Measurements from ENCODE around the gene GALNT2.

DNA sequence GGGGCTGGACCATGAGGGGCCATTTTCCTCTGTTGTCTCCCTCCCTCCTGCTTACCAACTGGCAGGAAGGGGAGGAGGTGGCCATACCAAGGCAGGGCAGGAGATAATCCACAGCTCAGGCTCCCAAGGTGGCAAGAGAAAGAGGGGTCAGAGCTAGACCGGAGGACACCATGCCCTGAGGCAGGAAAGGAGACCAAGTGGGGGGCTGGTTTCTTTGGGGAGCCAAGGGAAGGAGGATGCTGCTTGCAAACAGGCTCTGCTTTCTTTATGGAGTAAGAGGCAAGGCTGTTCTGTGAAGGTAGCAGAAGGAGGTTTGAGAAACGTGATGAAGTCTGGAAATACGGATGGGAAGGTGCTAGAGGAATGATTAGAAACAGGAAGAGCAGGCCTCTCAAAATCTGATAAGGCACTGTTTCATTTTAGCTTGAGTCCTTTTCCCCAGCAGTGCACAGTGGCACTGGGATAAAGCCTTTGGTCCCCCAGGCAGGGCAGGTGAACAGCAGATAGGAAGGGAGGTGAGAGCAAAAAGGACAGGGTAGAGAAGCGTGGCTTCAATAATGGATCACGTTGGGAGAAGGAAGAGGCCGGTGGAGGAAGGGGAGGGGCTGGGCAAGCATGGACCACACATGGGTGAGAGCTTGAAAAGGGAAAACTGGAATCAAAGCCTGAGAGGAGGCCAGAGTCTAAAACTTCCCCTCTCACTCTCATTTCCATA is 44.2 kb upstream of the GALNT2 start:
- TF ChIP-seq, protein P1, sequence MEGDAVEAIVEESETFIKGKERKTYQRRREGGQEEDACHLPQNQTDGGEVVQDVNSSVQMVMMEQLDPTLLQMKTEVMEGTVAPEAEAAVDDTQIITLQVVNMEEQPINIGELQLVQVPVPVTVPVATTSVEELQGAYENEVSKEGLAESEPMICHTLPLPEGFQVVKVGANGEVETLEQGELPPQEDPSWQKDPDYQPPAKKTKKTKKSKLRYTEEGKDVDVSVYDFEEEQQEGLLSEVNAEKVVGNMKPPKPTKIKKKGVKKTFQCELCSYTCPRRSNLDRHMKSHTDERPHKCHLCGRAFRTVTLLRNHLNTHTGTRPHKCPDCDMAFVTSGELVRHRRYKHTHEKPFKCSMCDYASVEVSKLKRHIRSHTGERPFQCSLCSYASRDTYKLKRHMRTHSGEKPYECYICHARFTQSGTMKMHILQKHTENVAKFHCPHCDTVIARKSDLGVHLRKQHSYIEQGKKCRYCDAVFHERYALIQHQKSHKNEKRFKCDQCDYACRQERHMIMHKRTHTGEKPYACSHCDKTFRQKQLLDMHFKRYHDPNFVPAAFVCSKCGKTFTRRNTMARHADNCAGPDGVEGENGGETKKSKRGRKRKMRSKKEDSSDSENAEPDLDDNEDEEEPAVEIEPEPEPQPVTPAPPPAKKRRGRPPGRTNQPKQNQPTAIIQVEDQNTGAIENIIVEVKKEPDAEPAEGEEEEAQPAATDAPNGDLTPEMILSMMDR (conservative IDR thresholded peaks at IDR 0.05; ENCODE audit: low read length) = no peak
- no peak for TF ChIP-seq EZH2phosphoT487 (IDR thresholded peaks at IDR 0.05; ENCODE audit: borderline replicate concordance)
